ENCODE data around the gene NCAPD2.

- TF ChIP-seq CTCF (IDR thresholded peaks at IDR 0.05) (no peak), EZH2phosphoT487 (IDR thresholded peaks at IDR 0.05) (no peak), EZH2 (IDR thresholded peaks at IDR 0.05) (no peak)
Measured at GRCh38 chr12:6466184-6466573, 27.7 kb upstream of the NCAPD2 start.

Measured in neural progenitor cell (in vitro differentiated cells).